DMS79 treated with DMSO at 0.1 percent for 48 hours (cell line): ENCODE results near the gene ZNF18.
"Not testable (repeated sequence)": the region's sequence is repeated elsewhere in the genome, so short reads cannot be mapped to it uniquely, and the experiment has no call there.

Experiments used
- DNase-seq: peaks from one replicate; lab custom pipeline; 2025; lab: John Stamatoyannopoulos, UW

The ZNF18 gene

GRCh38 chr17:11981862-11982261 lies 15.4 kb downstream of the ZNF18 start:
- no peak for DNase-seq

GRCh38 chr17:11980813-11981212 lies 16.5 kb downstream of the ZNF18 start:
- DNase-seq: no peak

- no peak for DNase-seq
These were observed 17.5 kb downstream of the ZNF18 start for GRCh38 chr17:11979795-11980194.

GRCh38 chr17:11972741-11973140 lies 24.5 kb downstream of the ZNF18 start:
- not testable (repeated sequence) for DNase-seq

GRCh38 chr17:11969565-11969964 lies 27.7 kb downstream of the ZNF18 start:
- no peak for DNase-seq

- DNase-seq: no peak
These were observed 42.3 kb downstream of the ZNF18 start for GRCh38 chr17:11954936-11955335.

GRCh38 chr17:11953924-11954323 lies 43.4 kb downstream of the ZNF18 start:
- DNase-seq: no peak

- no peak for DNase-seq
These were observed 44.7 kb downstream of the ZNF18 start for GRCh38 chr17:11952610-11953009.

- no peak for DNase-seq
These were observed 46.3 kb downstream of the ZNF18 start for GRCh38 chr17:11950771-11951519.

GRCh38 chr17:11949571-11949970 lies 47.7 kb downstream of the ZNF18 start:
- not testable (repeated sequence) for DNase-seq

- no peak for DNase-seq
These were observed 48.5 kb downstream of the ZNF18 start for GRCh38 chr17:11948789-11949188.

GRCh38 chr17:11944587-11944986 lies 52.7 kb downstream of the ZNF18 start:
- DNase-seq: no peak

- DNase-seq: no peak
These were observed 53.4 kb downstream of the ZNF18 start for GRCh38 chr17:11943759-11944347.

- DNase-seq: not testable (repeated sequence)
These were observed 54.2 kb downstream of the ZNF18 start for GRCh38 chr17:11943086-11943485.

GRCh38 chr17:11940904-11941303 lies 56.4 kb downstream of the ZNF18 start:
- DNase-seq: no peak

GRCh38 chr17:11935734-11936406 lies 61.4 kb downstream of the ZNF18 start:
- no peak for DNase-seq

- no peak for DNase-seq
These were observed 64.9 kb downstream of the ZNF18 start for GRCh38 chr17:11932337-11932898.

- DNase-seq: no peak
These were observed 68.8 kb downstream of the ZNF18 start for GRCh38 chr17:11928436-11928835.
